NCI-H510A (cell line): ENCODE data around the gene ARID3B.
"Not testable (repeated sequence)": the region's sequence is repeated elsewhere in the genome, so short reads cannot be mapped to it uniquely, and the experiment has no call there.

Experiments
- DNase-seq: peaks from one replicate; lab custom pipeline; 2025; lab: John Stamatoyannopoulos, UW

The ARID3B gene

GRCh38 chr15:74571191-74571590, 30.2 kb downstream of the ARID3B start:
- no peak for DNase-seq

GRCh38 chr15:74573987-74574386, 33.0 kb downstream of the ARID3B start:
- DNase-seq: no peak

- DNase-seq: no peak
These were observed 37.5 kb downstream of the ARID3B start for GRCh38 chr15:74578496-74578994.

- DNase-seq: no peak
These were observed 38.0 kb downstream of the ARID3B start for GRCh38 chr15:74579001-74579400.

GRCh38 chr15:74580538-74581350, 39.7 kb downstream of the ARID3B start:
- no peak for DNase-seq

- no peak for DNase-seq
These were observed 43.2 kb downstream of the ARID3B start for GRCh38 chr15:74584204-74584603.

- DNase-seq: no peak
These were observed 43.8 kb downstream of the ARID3B start for GRCh38 chr15:74584779-74585178.

GRCh38 chr15:74585191-74585590, 44.2 kb downstream of the ARID3B start:
- no peak for DNase-seq

GRCh38 chr15:74585857-74586256, 44.8 kb downstream of the ARID3B start:
- DNase-seq: no peak

- no peak for DNase-seq
These were observed 48.8 kb downstream of the ARID3B start for GRCh38 chr15:74589826-74590225.

- DNase-seq: no peak
These were observed 51.2 kb downstream of the ARID3B start for GRCh38 chr15:74592222-74592621.

GRCh38 chr15:74593122-74593521, 52.1 kb downstream of the ARID3B start:
- no peak for DNase-seq

- DNase-seq: no peak
These were observed 53.4 kb downstream of the ARID3B start for GRCh38 chr15:74594455-74594854.

GRCh38 chr15:74595271-74595670, 54.3 kb downstream of the ARID3B start:
- DNase-seq: no peak

GRCh38 chr15:74596736-74597135, 55.7 kb downstream of the ARID3B start:
- DNase-seq: not testable (repeated sequence)

GRCh38 chr15:74597146-74597705, 56.2 kb downstream of the ARID3B start:
- DNase-seq: not testable (repeated sequence)

- DNase-seq: peak; percentile 64
These were observed 57.3 kb downstream of the ARID3B start for GRCh38 chr15:74598126-74598842.

GRCh38 chr15:74599156-74599555, 58.1 kb downstream of the ARID3B start:
- no peak for DNase-seq

GRCh38 chr15:74603026-74603788, 62.2 kb downstream of the ARID3B start:
- no peak for DNase-seq

- DNase-seq: no peak
These were observed 63.0 kb downstream of the ARID3B start for GRCh38 chr15:74603789-74604705.
